Measurements from ENCODE around the gene DCLK2.
A peak's percentile ranks its signal among the peaks of the same experiment; 100 is the strongest.

DCLK2 gene

GRCh38 chr4:150264595-150265161 is 186.4 kb downstream of the DCLK2 start:
- no peak for DNase-seq (ENCODE audit: low read depth)

- DNase-seq (ENCODE audit: low read depth) = no peak
Measured at GRCh38 chr4:150265806-150266205, 187.6 kb downstream of the DCLK2 start.

GRCh38 chr4:150268444-150268843 is 190.2 kb downstream of the DCLK2 start:
- no peak for DNase-seq (ENCODE audit: low read depth)

- DNase-seq (ENCODE audit: low read depth) = no peak
Measured at GRCh38 chr4:150278206-150278605, 200.0 kb downstream of the DCLK2 start.

DNA sequence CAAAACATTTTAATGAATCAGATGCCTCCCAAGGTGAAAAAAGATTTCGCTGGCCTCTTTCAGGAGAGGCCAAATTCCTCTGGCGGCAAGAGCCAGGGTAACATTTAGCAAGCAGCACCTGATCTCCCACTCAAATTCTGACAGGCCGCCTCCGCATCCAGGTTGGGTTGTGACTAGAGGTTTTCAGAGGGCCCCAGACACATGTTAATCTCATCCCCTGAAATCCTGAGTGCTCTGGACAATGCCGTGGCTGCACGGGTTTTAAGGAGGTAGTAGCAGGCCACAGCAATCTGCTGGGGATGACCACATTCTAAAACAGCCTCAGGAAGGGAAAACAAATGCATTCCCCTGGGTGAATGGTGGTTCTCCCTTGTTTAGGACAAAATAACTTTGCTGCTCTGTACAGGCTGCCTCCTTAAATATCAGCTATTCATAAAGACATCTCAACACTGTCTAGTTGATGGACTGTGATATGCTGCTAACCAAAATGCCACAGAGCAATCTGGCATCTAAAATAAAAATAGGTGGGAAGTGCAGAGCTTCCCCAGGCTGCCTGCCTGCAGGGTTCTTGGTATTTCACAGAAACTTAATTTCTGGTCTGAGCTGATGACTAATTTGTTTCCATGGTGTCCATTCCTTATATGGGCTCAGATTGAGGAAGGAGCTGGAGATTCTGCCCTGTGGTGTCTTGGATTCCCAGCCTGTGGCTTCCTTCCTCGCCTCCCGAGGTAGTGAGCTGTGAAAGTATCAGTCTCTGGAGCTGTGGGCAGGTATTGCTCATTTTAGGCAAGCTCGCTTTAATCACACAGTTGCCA is 202.0 kb downstream of the DCLK2 start:
- peak; percentile 72 for DNase-seq (ENCODE audit: low read depth)

DNA sequence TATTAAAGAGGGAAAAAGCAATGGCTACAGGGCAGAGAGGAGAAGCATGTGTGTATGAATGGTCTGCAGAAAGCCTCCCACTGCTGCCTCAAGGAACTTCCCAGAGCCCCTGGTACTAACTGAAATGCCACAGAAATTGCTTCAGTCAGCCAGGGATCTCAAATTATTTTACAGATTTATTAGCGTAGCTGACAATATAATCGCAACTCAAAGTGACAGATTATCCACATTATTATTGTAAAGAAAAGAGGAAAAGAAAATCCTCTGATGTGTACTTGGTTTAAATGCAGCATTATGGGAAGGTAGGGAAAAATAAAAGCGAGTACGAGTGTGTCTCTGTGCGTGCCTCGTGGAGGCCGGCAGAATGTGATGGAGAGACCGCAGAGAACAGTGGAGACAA is 202.7 kb downstream of the DCLK2 start:
- no peak for DNase-seq (ENCODE audit: low read depth)

- peak; percentile 96 for DNase-seq (ENCODE audit: low read depth)
Measured at GRCh38 chr4:150283689-150284088, 205.4 kb downstream of the DCLK2 start.

DNA sequence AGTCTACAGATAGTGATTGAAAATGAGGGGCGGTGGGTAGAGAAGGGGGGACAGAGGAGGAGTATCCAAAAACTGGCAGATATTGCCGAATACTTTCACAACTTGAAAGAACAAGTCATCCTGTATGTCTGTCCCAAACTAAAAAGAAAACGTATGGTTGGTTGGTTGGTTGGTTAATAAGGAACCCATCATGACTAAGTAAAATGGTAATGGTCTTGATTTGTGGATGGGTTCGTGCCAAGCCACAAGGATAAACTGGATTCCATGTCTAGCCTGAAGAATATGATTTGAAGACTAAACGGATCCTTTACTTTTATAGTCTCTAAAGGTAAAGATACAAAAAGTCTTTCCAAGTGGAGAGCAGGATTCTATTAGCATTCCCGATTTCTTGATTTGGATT is 208.4 kb downstream of the DCLK2 start:
- DNase-seq (ENCODE audit: low read depth) = no peak

- DNase-seq (ENCODE audit: low read depth) = no peak
Measured at GRCh38 chr4:150289198-150289597, 211.0 kb downstream of the DCLK2 start.

- no peak for DNase-seq (ENCODE audit: low read depth)
Measured at GRCh38 chr4:150289881-150290280, 211.6 kb downstream of the DCLK2 start.

DNA sequence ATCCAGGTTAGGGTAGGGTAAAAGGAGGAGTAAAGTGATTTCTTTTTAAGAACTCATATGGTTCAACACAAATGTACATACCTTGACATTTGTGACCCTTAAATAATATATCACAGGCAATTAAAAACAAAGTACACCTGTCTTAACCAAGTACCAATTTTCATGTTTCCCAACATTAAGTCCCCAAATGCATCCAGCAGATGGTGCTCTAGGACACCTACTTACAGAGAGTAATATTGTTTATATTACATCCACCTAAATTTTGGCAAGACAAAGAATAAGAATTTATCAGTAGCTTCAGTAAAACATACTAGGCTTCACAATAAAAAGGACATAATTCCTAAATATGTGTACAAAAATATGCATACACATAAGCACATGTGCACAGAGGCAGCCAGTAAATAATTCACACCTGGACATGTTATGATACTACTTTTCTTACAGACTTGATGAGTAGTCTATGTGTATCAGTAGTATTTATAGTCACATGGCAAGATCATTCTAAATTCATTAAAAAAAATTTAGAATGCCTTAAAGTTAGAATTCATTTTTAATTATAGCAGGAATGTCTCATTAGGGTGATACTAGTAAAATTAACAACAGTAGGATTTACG is 219.7 kb downstream of the DCLK2 start:
- DNase-seq (ENCODE audit: low read depth) = peak; percentile 40

GRCh38 chr4:150299816-150300215 is 221.6 kb downstream of the DCLK2 start:
- DNase-seq (ENCODE audit: low read depth) = no peak

- peak; percentile 96 for DNase-seq (ENCODE audit: low read depth)
Measured at GRCh38 chr4:150302553-150302952, 224.3 kb downstream of the DCLK2 start.

GRCh38 chr4:150305995-150306394 is 227.8 kb downstream of the DCLK2 start:
- peak; percentile 53 for DNase-seq (ENCODE audit: low read depth)

DNA sequence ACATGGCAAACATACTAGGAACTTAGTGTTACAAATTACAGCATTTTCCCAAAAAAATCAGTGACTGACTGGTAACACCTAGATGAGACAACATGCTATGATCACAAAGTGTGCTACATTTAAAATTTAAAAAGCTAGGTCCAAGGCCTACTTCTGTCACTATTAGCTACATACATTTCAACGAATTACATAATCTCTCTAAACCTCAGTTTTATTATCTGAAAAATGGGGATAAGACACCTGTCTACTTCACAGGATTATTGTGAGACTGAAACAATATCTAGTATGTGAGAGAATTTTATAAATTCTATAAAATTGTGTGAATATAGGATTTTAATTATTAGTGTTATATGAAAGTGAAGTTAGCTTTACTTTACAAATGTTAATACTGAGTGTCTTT is 228.5 kb downstream of the DCLK2 start:
- DNase-seq (ENCODE audit: low read depth) = no peak

Data from non-pigmented ciliary epithelial cell (primary cell).